Vagina (tissue), 2 donors: ENCODE data around the gene CAMLG. TPM values are rescaled to one million over a fixed set of nuclear protein-coding genes. Genes with fewer than 3 reads are reported as not detected.

ENCODE experiments used
- DNase-seq, 2 donors: peaks; one replicate each; pipeline ENCODE4 v3.0.0-alpha.2; 2017; ENCODE audit errors: extremely low spot score in 2 of 2
- H3K27ac ChIP-seq: fragments of 200-600 bp; sonication (generic); one replicate; pipeline ENCODE4 v1.5.1; 2019
- H3K27me3 ChIP-seq: fragments of 200-600 bp; sonication (generic); one replicate; pipeline ENCODE4 v1.5.1; 2019
- H3K36me3 ChIP-seq, 2 donors: fragments of 200-600 bp; sonication (generic); one replicate each; pipeline ENCODE4 v1.5.1; 2017 to 2019
- H3K4me1 ChIP-seq: fragments of 200-600 bp; sonication (generic); one replicate; pipeline ENCODE4 v1.5.1; 2019
- H3K4me3 ChIP-seq, 2 donors: fragments of 200-600 bp; sonication (generic); 1 replicate in 1 of 2; 2 replicates in 1 of 2; pipeline ENCODE4 v1.5.1; 2016 to 2019
- H3K9me3 ChIP-seq: fragments of 200-600 bp; sonication (generic); one replicate; pipeline ENCODE4 v1.5.1; 2019
- POLR2A ChIP-seq, 2 donors: fragments of 450-650 bp; IDR thresholded peaks; one replicate each; pipeline ENCODE4 v1.6.1; 2017; ENCODE audit warnings: antibody characterized with exemption in 2 of 2, mild to moderate bottlenecking in 2 of 2, moderate library complexity in 2 of 2
- POLR2AphosphoS5 ChIP-seq, 2 donors: sonication (generic); formaldehyde crosslinking; IDR thresholded peaks; one replicate each; pipeline ENCODE4 v1.9.0; 2017; ENCODE audit warnings: antibody characterized with exemption in 2 of 2, mild to moderate bottlenecking in 2 of 2, low read depth in 1 of 2; ENCODE audit not compliant: insufficient read depth in 1 of 2
- intact Hi-C: fragments of 100-400 bp; cut with DNase I; formaldehyde crosslinking; loops from one replicate; pipeline ENCODE4 v1.15.1; 2023
- total RNA-seq: library from RNA; depleted of rRNA; stranded (reverse); fragments of >200 nt; gene quantifications from one replicate; pipeline ENCODE4 v1.2.3, GENCODE V29; 2016
- TF ChIP-seq, protein P1 (sequence below), 3 experiments: fragments of 450-650 bp in 2 of 3; fragments of 200-600 bp in 1 of 3; sonication (generic) in 1 of 3; IDR thresholded peaks; one replicate each; pipeline ENCODE4 v1.5.1; 2017 to 2019; ENCODE audit warnings: antibody characterized with exemption in 3 of 3, mild to moderate bottlenecking in 2 of 3, moderate library complexity in 2 of 3

The CAMLG gene
- total RNA-seq, 1 donor from 2014 or later, result 49.1 TPM

GRCh38 chr5:134784241-134784920 is 46.0 kb downstream of the CAMLG start:
- Histone ChIP-seq H3K4me1 (no peaks in the 10 kb centered on the region), H3K36me3 (peaks cover 0 to 76% of the 10 kb centered on the region in 2 donors), H3K27ac (no peak overlapping the region), H3K4me3 (no peak overlapping the region), H3K9me3 (no peaks in the 10 kb centered on the region), H3K27me3 (no peaks in the 10 kb centered on the region)
- intact Hi-C loops, result no loop called here
- TF ChIP-seq, protein P1, sequence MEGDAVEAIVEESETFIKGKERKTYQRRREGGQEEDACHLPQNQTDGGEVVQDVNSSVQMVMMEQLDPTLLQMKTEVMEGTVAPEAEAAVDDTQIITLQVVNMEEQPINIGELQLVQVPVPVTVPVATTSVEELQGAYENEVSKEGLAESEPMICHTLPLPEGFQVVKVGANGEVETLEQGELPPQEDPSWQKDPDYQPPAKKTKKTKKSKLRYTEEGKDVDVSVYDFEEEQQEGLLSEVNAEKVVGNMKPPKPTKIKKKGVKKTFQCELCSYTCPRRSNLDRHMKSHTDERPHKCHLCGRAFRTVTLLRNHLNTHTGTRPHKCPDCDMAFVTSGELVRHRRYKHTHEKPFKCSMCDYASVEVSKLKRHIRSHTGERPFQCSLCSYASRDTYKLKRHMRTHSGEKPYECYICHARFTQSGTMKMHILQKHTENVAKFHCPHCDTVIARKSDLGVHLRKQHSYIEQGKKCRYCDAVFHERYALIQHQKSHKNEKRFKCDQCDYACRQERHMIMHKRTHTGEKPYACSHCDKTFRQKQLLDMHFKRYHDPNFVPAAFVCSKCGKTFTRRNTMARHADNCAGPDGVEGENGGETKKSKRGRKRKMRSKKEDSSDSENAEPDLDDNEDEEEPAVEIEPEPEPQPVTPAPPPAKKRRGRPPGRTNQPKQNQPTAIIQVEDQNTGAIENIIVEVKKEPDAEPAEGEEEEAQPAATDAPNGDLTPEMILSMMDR (IDR thresholded peaks at IDR 0.05), result no peak
- TF ChIP-seq POLR2A (IDR thresholded peaks at IDR 0.05) (no peak), POLR2AphosphoS5 (IDR thresholded peaks at IDR 0.05; ENCODE audit: insufficient read depth in 1 of 2, low read depth in 1 of 2) (no peak)
- DNase-seq, result no peak

- H3K27ac ChIP-seq, result no peak overlapping the region
- H3K9me3 ChIP-seq, result no peaks in the 10 kb centered on the region
- no peaks in the 10 kb centered on the region for H3K4me1 ChIP-seq
- no peaks in the 10 kb centered on the region for H3K27me3 ChIP-seq
- peaks cover 0 to 73% of the 10 kb centered on the region in 2 donors for H3K36me3 ChIP-seq
- no peak overlapping the region for H3K4me3 ChIP-seq
- DNase-seq, result no peak
- intact Hi-C loops, result no loop called here
- TF ChIP-seq POLR2A (IDR thresholded peaks at IDR 0.05) (no peak), POLR2AphosphoS5 (IDR thresholded peaks at IDR 0.05; ENCODE audit: insufficient read depth in 1 of 2, low read depth in 1 of 2) (no peak)
- TF ChIP-seq, protein P1 (IDR thresholded peaks at IDR 0.05), result no peak
These were observed 46.7 kb downstream of the CAMLG start for GRCh38 chr5:134784946-134785620.

GRCh38 chr5:134787692-134788091 is 49.3 kb downstream of the CAMLG start:
- Histone ChIP-seq H3K27me3 (no peaks in the 10 kb centered on the region), H3K36me3 (peaks cover 0 to 73% of the 10 kb centered on the region in 2 donors), H3K4me1 (no peaks in the 10 kb centered on the region), H3K27ac (no peak overlapping the region), H3K4me3 (no peak overlapping the region), H3K9me3 (no peaks in the 10 kb centered on the region)
- intact Hi-C loops, result no loop called here
- TF ChIP-seq POLR2A (IDR thresholded peaks at IDR 0.05) (no peak), POLR2AphosphoS5 (IDR thresholded peaks at IDR 0.05; ENCODE audit: insufficient read depth in 1 of 2, low read depth in 1 of 2) (no peak)
- TF ChIP-seq, protein P1 (IDR thresholded peaks at IDR 0.05), result no peak
- DNase-seq, result no peak

GRCh38 chr5:134791580-134791979 is 53.2 kb downstream of the CAMLG start:
- no peak for DNase-seq
- H3K4me1 ChIP-seq, result no peaks in the 10 kb centered on the region
- H3K36me3 ChIP-seq, result peaks cover 0 to 70% of the 10 kb centered on the region in 2 donors
- intact Hi-C loops, result no loop called here
- H3K27me3 ChIP-seq, result no peaks in the 10 kb centered on the region
- TF ChIP-seq, protein P1 (IDR thresholded peaks at IDR 0.05), result no peak
- TF ChIP-seq POLR2A (IDR thresholded peaks at IDR 0.05), result no peak
- TF ChIP-seq POLR2AphosphoS5 (IDR thresholded peaks at IDR 0.05; ENCODE audit: insufficient read depth in 1 of 2, low read depth in 1 of 2), result no peak
- no peaks in the 10 kb centered on the region for H3K9me3 ChIP-seq
- H3K27ac ChIP-seq, result no peak overlapping the region
- H3K4me3 ChIP-seq, result no peak overlapping the region

GRCh38 chr5:134792286-134792685 is 53.9 kb downstream of the CAMLG start:
- Histone ChIP-seq H3K9me3 (no peaks in the 10 kb centered on the region), H3K27me3 (no peaks in the 10 kb centered on the region), H3K4me1 (no peaks in the 10 kb centered on the region), H3K36me3 (peaks cover 0 to 64% of the 10 kb centered on the region in 2 donors), H3K27ac (no peak overlapping the region), H3K4me3 (no peak overlapping the region)
- TF ChIP-seq, protein P1 (IDR thresholded peaks at IDR 0.05), result no peak
- TF ChIP-seq POLR2AphosphoS5 (IDR thresholded peaks at IDR 0.05; ENCODE audit: insufficient read depth in 1 of 2, low read depth in 1 of 2) (no peak), POLR2A (IDR thresholded peaks at IDR 0.05) (no peak)
- DNase-seq, result no peak
- intact Hi-C loops, result no loop called here
